H1 (cell line): ENCODE data around the gene WDR41. TPM values are rescaled to one million over a fixed set of nuclear protein-coding genes. Genes with fewer than 3 reads are reported as not detected.

Source experiments
- CTCF ChIA-PET: fragments of 300-600 bp; sonication (Branson Sonifier 250); formaldehyde crosslinking; loops from one replicate; lab custom pipeline; 2021; ENCODE audit not compliant: partially characterized antibody; lab: Charles Lee
- POLR2A ChIA-PET: fragments of 300-600 bp; sonication (Branson Sonifier 250); formaldehyde crosslinking; loops from one replicate; lab custom pipeline; 2021; ENCODE audit warnings: inconsistent platforms; ENCODE audit not compliant: partially characterized antibody; lab: Charles Lee
- DNase-seq, 2 experiments: peaks; one replicate each; pipeline versions ENCODE4 v3.0.0 to v3.0.0-alpha.2; 2010 to 2022; ENCODE audit warnings: low spot score in 2 of 2, low read depth in 1 of 2, mixed read lengths in 1 of 2
- FAIRE-seq: peaks from 2 replicates; lab custom pipeline; 2011; peaks lifted over from hg19 to GRCh38; lab: Jason Lieb, UNC
- H2AFZ ChIP-seq: 2 replicates; pipeline ENCODE4 v1.8.1; 2012; ENCODE audit warnings: low read length, inconsistent platforms
- H2AK5ac ChIP-seq: 2 replicates; pipeline ENCODE4 v1.6.1; 2013; ENCODE audit warnings: low read depth, low read length
- H2BK120ac ChIP-seq: replicated peaks from 2 replicates; pipeline ENCODE3; 2013; ENCODE audit warnings: low read depth, low read length, inconsistent platforms
- H2BK12ac ChIP-seq: 2 replicates; pipeline ENCODE4 v1.6.1; 2013; ENCODE audit warnings: low read depth, low read length
- H2BK15ac ChIP-seq: 2 replicates; pipeline ENCODE4 v1.6.1; 2013; ENCODE audit warnings: low read length
- H2BK20ac ChIP-seq: 2 replicates; pipeline ENCODE4 v1.6.1; 2013; ENCODE audit warnings: low read length
- H2BK5ac ChIP-seq: 2 replicates; pipeline ENCODE4 v1.6.1; 2013; ENCODE audit warnings: low read depth, low read length
- H3K14ac ChIP-seq: 2 replicates; pipeline ENCODE4 v1.6.1; 2013; ENCODE audit warnings: inconsistent platforms; ENCODE audit not compliant: insufficient read length
- H3K18ac ChIP-seq: 2 replicates; pipeline ENCODE4 v1.6.1; 2013; ENCODE audit warnings: low read length; ENCODE audit errors: extremely low read depth
- H3K23ac ChIP-seq: 2 replicates; pipeline ENCODE4 v1.6.1; 2013; ENCODE audit warnings: inconsistent platforms; ENCODE audit not compliant: insufficient read length
- H3K23me2 ChIP-seq: 2 replicates; pipeline ENCODE4 v1.6.1; 2013; ENCODE audit warnings: low read depth, low read length
- H3K27ac ChIP-seq: 2 replicates; pipeline ENCODE4 v1.6.1; 2011; ENCODE audit warnings: low read depth, low read length, inconsistent platforms
- H3K27me3 ChIP-seq, 4 experiments: replicated peaks in 1 of 4; 1 replicate in 1 of 4; 2 replicates in 3 of 4; pipeline versions ENCODE4 v1.6.1 to v1.8.1; 2011 to 2013; ENCODE audit warnings: low read length in 3 of 4, mild to moderate bottlenecking in 3 of 4, inconsistent platforms in 2 of 4, mixed read lengths in 2 of 4, moderate library complexity in 1 of 4; ENCODE audit not compliant: control insufficient read depth in 3 of 4, insufficient read depth in 3 of 4; ENCODE audit errors: extremely low read depth in 1 of 4
- H3K36me3 ChIP-seq, 4 experiments: 2 replicates each; pipeline versions ENCODE4 v1.6.1 to v1.8.1; 2011 to 2013; ENCODE audit warnings: mild to moderate bottlenecking in 4 of 4, low read length in 3 of 4, moderate library complexity in 2 of 4, control low read depth in 1 of 4, inconsistent platforms in 1 of 4; ENCODE audit not compliant: insufficient read depth in 4 of 4, control insufficient read depth in 2 of 4
- H3K4ac ChIP-seq: replicated peaks from 2 replicates; pipeline ENCODE3; 2013; ENCODE audit warnings: low read length, low read depth, mixed read lengths, inconsistent platforms; ENCODE audit not compliant: insufficient read length
- H3K4me1 ChIP-seq, 4 experiments: replicated peaks in 1 of 4; 1 replicate in 1 of 4; 2 replicates in 3 of 4; pipeline versions ENCODE4 v1.6.1 to v1.8.1; 2011 to 2013; ENCODE audit warnings: low read length in 3 of 4, inconsistent platforms in 2 of 4, mixed read lengths in 1 of 4; ENCODE audit not compliant: insufficient read depth in 4 of 4, control insufficient read depth in 3 of 4
- H3K4me2 ChIP-seq, 2 experiments: 2 replicates each; pipeline versions ENCODE4 v1.6.1 to v1.8.1; 2011 to 2013; ENCODE audit warnings: low read depth in 2 of 2, low read length in 2 of 2, control low read depth in 1 of 2, inconsistent platforms in 1 of 2, mild to moderate bottlenecking in 1 of 2; ENCODE audit not compliant: insufficient read depth in 1 of 2
- H3K4me3 ChIP-seq, 4 experiments: fragments of 200-600, 300-600 bp in 1 of 4; sonication (generic), shearing (Covaris generic), sonication (Bioruptor Twin) in 1 of 4; 2 replicates each; pipeline versions ENCODE4 v1.5.1 to v1.8.1; 2011 to 2016; ENCODE audit warnings: low read length in 4 of 4, low read depth in 3 of 4, control low read depth in 2 of 4, inconsistent platforms in 2 of 4, mild to moderate bottlenecking in 2 of 4, mixed read lengths in 1 of 4, moderate library complexity in 1 of 4; ENCODE audit not compliant: insufficient read depth in 2 of 4; ENCODE audit errors: extremely low read depth in 1 of 4
- H3K56ac ChIP-seq: replicated peaks from 2 replicates; pipeline ENCODE3; 2013; ENCODE audit warnings: low read depth, mild to moderate bottlenecking, mixed read lengths, low read length, inconsistent platforms; ENCODE audit not compliant: insufficient read length
- H3K79me1 ChIP-seq: 2 replicates; pipeline ENCODE4 v1.6.1; 2013; ENCODE audit warnings: low read depth, low read length, control low read depth
- H3K79me2 ChIP-seq, 2 experiments: 2 replicates each; pipeline versions ENCODE4 v1.6.1 to v1.8.1; 2012 to 2013; ENCODE audit warnings: low read length in 2 of 2, mild to moderate bottlenecking in 2 of 2, inconsistent platforms in 1 of 2; ENCODE audit not compliant: insufficient read depth in 2 of 2, control insufficient read depth in 1 of 2
- H3K9ac ChIP-seq, 4 experiments: replicated peaks in 1 of 4; 1 replicate in 1 of 4; 2 replicates in 3 of 4; pipeline versions ENCODE4 v1.6.1 to v1.8.1; 2011 to 2013; ENCODE audit warnings: low read depth in 3 of 4, low read length in 3 of 4, control low read depth in 2 of 4, mild to moderate bottlenecking in 2 of 4, moderate library complexity in 2 of 4, inconsistent platforms in 1 of 4; ENCODE audit errors: extremely low read depth in 1 of 4
- H3K9me3 ChIP-seq, 2 experiments: 2 replicates each; pipeline versions ENCODE4 v1.6.1 to v1.8.1; 2012 to 2013; ENCODE audit warnings: mild to moderate bottlenecking in 2 of 2, moderate library complexity in 2 of 2, control low read depth in 1 of 2, inconsistent platforms in 1 of 2, low read depth in 1 of 2, low read length in 1 of 2, mixed read lengths in 1 of 2; ENCODE audit not compliant: insufficient read depth in 2 of 2
- H4K20me1 ChIP-seq, 2 experiments: replicated peaks in 1 of 2; 2 replicates each; pipeline versions ENCODE3 to v1.8.1; 2011 to 2013; ENCODE audit warnings: inconsistent platforms in 2 of 2, low read length in 2 of 2, mild to moderate bottlenecking in 1 of 2; ENCODE audit not compliant: insufficient read depth in 2 of 2, control insufficient read depth in 1 of 2
- H4K5ac ChIP-seq: 2 replicates; pipeline ENCODE4 v1.6.1; 2013; ENCODE audit warnings: low read length, low read depth, mixed read lengths, inconsistent platforms; ENCODE audit not compliant: insufficient read length
- H4K8ac ChIP-seq: 2 replicates; pipeline ENCODE4 v1.8.0; 2013; ENCODE audit warnings: mild to moderate bottlenecking, moderate library complexity, low read length, inconsistent platforms; ENCODE audit not compliant: insufficient read depth; ENCODE audit errors: extremely low read depth
- H4K91ac ChIP-seq: replicated peaks from 2 replicates; pipeline ENCODE3; 2013; ENCODE audit warnings: low read length, mixed read lengths, inconsistent platforms; ENCODE audit not compliant: insufficient read length
- ASH2L ChIP-seq: fragments of 200-600, 300-600 bp; sonication (generic); IDR thresholded peaks from one replicate; pipeline ENCODE4 v1.7.1; 2017; ENCODE audit warnings: low read length
- BACH1 ChIP-seq: IDR thresholded peaks from 2 replicates; pipeline ENCODE4 v1.6.1; 2012; ENCODE audit warnings: low read length, improper control_type of control experiment
- CBX5 ChIP-seq: fragments of 300-800, 300-1000 bp; sonication (generic); IDR thresholded peaks from 2 replicates; pipeline ENCODE4 v1.7.1; 2016; ENCODE audit warnings: antibody characterized with exemption, low read length, low read depth
- CHD1 ChIP-seq: IDR thresholded peaks from 2 replicates; pipeline ENCODE4 v1.6.1; 2012; ENCODE audit warnings: low read depth, low read length, improper control_type of control experiment
- EP300 ChIP-seq, 2 experiments: IDR thresholded peaks; 1 replicate in 1 of 2; 2 replicates in 1 of 2; pipeline ENCODE4 v1.6.1; 2011 to 2012; ENCODE audit warnings: low read depth in 2 of 2, low read length in 2 of 2, mild to moderate bottlenecking in 2 of 2, borderline replicate concordance in 1 of 2, inconsistent platforms in 1 of 2, moderate library complexity in 1 of 2
- JUND ChIP-seq: IDR thresholded peaks from 2 replicates; pipeline ENCODE4 v1.6.1; 2011; ENCODE audit warnings: mild to moderate bottlenecking, improper control_type of control experiment, low read length
- KDM4A ChIP-seq: IDR thresholded peaks from one replicate; pipeline ENCODE4 v1.7.1; 2012; ENCODE audit warnings: low read depth, mild to moderate bottlenecking, moderate library complexity, low read length, inconsistent platforms; ENCODE audit not compliant: severe bottlenecking
- PHF8 ChIP-seq: fragments of 200-600 bp; sonication (generic); conservative IDR thresholded peaks from 2 replicates; pipeline ENCODE4 v1.7.1; 2012; ENCODE audit warnings: low read depth, mild to moderate bottlenecking, inconsistent platforms, low read length, moderate library complexity
- SIX5 ChIP-seq: IDR thresholded peaks from 2 replicates; pipeline ENCODE4 v1.6.1; 2011; ENCODE audit warnings: mild to moderate bottlenecking, low read depth, low read length
- SRF ChIP-seq: IDR thresholded peaks from 2 replicates; pipeline ENCODE4 v1.6.1; 2011; ENCODE audit warnings: mild to moderate bottlenecking, low read depth, low read length, moderate library complexity
- SUZ12 ChIP-seq: fragments of 200-600 bp; sonication (generic); IDR thresholded peaks from 2 replicates; pipeline ENCODE4 v1.6.1; 2012; ENCODE audit warnings: mild to moderate bottlenecking, inconsistent platforms, low read length, moderate library complexity, mixed read lengths
- WGBS, 2 experiments: shearing (Covaris generic) in 1 of 2; methylation state at CpG; one replicate each; pipeline versions ENCODE4 v1.1.6 to v1.1.7; 2013 to 2015; ENCODE audit warnings: low lambda C conversion rate in 2 of 2, mixed read lengths in 2 of 2, inconsistent platforms in 1 of 2, low coverage in 1 of 2, missing lambda C conversion rate in 1 of 2; ENCODE audit not compliant: insufficient replicate concordance in 2 of 2, insufficient coverage in 1 of 2, insufficient read length in 1 of 2; ENCODE audit errors: extremely low coverage in 1 of 2, missing lambda C conversion rate in 1 of 2; 5-methylcytosine and 5-hydroxymethylcytosine counted together
- polyA plus RNA-seq, 7 experiments: library from polyadenylated mRNA; depleted of rRNA in 3 of 7; stranded (reverse) in 5 of 7; unstranded in 2 of 7; fragments of >200 nt in 5 of 7; fragments of 200-250 nt in 2 of 7; gene quantifications; 1 replicate in 5 of 7; 2 replicates in 1 of 7; 4 replicates in 1 of 7; pipeline versions ENCODE4 v1.2.1 to v1.2.3, GENCODE V29; 2011 to 2013; ENCODE audit warnings: missing spikeins in 2 of 7, mixed read lengths in 2 of 7
- total RNA-seq: library from RNA; stranded (reverse); fragmentation: NEBNext Ultra II Directional; extraction: Animal tissue kit (Norgen Biotek cat#: 25700); gene quantifications from 2 replicates; pipeline ENCODE4 v1.2.1, GENCODE V29; 2021

The WDR41 gene
- total and polyA plus RNA-seq, 2 of the 8 experiments (the other 6 are each of a cell fraction or from before 2014, with no cell fraction given) = 16.4 to 44.9 TPM

DNA sequence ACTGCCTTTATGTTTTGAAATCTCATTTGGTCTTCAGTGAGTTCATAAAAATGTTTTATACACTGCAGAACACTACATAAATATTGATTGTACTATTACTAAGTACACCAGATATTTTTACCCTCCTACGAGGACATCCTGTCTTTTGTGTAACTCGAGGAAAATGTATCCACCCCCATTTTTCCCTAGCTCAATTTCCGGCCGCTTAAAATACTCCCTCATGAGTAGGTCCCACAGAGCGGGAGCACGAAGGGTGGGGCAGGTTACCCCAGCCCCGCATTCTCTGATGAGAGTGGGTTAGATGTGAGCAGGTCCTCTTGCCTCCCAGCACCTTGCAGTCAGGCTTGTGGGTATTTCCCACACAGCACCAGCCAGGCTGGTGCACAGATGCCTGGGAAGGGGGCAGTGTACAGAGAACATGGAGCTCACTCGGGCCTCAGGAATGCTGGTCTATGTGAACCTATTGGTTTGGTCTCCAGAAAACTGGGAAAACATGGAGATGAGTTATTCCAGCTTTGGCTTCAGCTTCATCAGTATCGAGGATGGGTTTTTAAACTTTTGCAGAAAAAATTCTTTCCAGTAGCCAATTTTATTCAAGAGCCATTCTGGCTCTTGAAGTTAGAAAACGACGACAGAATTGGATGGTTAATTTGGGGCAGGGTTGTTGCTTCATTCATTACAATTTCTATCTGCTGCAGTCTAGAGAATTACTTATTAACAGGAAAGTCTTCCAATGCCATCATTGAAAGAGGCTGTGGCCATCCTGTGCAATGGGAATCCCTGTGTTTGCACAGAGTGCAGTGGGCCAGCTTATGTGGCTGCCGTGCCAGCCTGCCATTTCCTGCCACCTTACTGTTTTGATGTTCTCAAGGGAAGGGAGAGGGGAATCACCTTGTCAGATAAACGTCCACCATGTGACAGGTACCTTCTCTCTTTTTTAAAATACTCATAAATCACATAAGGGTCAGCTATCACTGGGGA, 73.2 kb downstream of the WDR41 start:
- H3K9ac ChIP-seq = no peak overlapping the region
- H2AFZ ChIP-seq = no peak overlapping the region
- H3K4ac ChIP-seq = no peak overlapping the region
- no peaks in the 10 kb centered on the region for H3K36me3 ChIP-seq
- no peak overlapping the region for H3K23ac ChIP-seq
- H4K8ac ChIP-seq = no peak overlapping the region
- WGBS, 2 experiments = 87% methylated on average over 13 of the region's 13 CpGs; no CpG with 5 or more reads in 1 of the 2 experiments
- H3K4me1 ChIP-seq = no peaks in the 10 kb centered on the region; a peak in 1 of 7 replicates
- H3K18ac ChIP-seq = no peak overlapping the region
- H3K79me1 ChIP-seq = no peaks in the 10 kb centered on the region
- CTCF ChIA-PET = interaction anchor here (0.9 to 4.0 kb wide), 5 partner anchors 18 to 290 kb away, joined by 3 to 17 read pairs (median 4); no protein-coding TSS in a partner anchor
- no peak overlapping the region for H3K4me2 ChIP-seq
- FAIRE-seq (no peak), DNase-seq (no peak)
- H3K79me2 ChIP-seq = no peaks in the 10 kb centered on the region
- no peak overlapping the region for H2BK12ac ChIP-seq
- H3K27me3 ChIP-seq = 0 out of 7 replicates have a peak, but pooled peaks cover 0 to 2% (median 0%) of the 10 kb centered on the region in 4 experiments
- no peak overlapping the region for H2BK15ac ChIP-seq
- H3K23me2 ChIP-seq = no peaks in the 10 kb centered on the region
- H3K4me3 ChIP-seq = no peak overlapping the region
- H3K56ac ChIP-seq = no peak overlapping the region
- H2BK5ac ChIP-seq = no peak overlapping the region
- H4K91ac ChIP-seq = no peak overlapping the region
- no peaks in the 10 kb centered on the region for H3K9me3 ChIP-seq
- no peak overlapping the region for H3K14ac ChIP-seq
- no peak overlapping the region for H2BK120ac ChIP-seq
- H4K20me1 ChIP-seq = no peaks in the 10 kb centered on the region
- no peak overlapping the region for H2BK20ac ChIP-seq
- H2AK5ac ChIP-seq = no peak overlapping the region
- no peak overlapping the region for H4K5ac ChIP-seq
- no peak overlapping the region for H3K27ac ChIP-seq
- POLR2A ChIA-PET = interaction anchor here (0.5 to 0.6 kb wide), 2 partner anchors 18 to 249 kb away, joined by 3 read pairs; no protein-coding TSS in a partner anchor
- TF ChIP-seq SIX5 = no peak
- TF ChIP-seq PHF8 = no peak
- no peak for TF ChIP-seq CHD1
- no peak for TF ChIP-seq ASH2L
- no peak for TF ChIP-seq CBX5
- no peak for TF ChIP-seq SUZ12
- no peak for TF ChIP-seq JUND
- TF ChIP-seq KDM4A = no peak
- no peak for TF ChIP-seq EP300 (IDR thresholded peaks at IDR 0.05; ENCODE audit: borderline replicate concordance in 1 of 2, low read depth in 2 of 2, low read length in 2 of 2)
- TF ChIP-seq SRF = no peak
- no peak for TF ChIP-seq BACH1
